Measurements from ENCODE around the gene KRTAP10-4. TPM values are rescaled to one million over a fixed set of nuclear protein-coding genes. Genes with fewer than 3 reads are reported as not detected.

Gene KRTAP10-4
- total RNA-seq, 2 donors from 2014 or later, result not detected

DNA sequence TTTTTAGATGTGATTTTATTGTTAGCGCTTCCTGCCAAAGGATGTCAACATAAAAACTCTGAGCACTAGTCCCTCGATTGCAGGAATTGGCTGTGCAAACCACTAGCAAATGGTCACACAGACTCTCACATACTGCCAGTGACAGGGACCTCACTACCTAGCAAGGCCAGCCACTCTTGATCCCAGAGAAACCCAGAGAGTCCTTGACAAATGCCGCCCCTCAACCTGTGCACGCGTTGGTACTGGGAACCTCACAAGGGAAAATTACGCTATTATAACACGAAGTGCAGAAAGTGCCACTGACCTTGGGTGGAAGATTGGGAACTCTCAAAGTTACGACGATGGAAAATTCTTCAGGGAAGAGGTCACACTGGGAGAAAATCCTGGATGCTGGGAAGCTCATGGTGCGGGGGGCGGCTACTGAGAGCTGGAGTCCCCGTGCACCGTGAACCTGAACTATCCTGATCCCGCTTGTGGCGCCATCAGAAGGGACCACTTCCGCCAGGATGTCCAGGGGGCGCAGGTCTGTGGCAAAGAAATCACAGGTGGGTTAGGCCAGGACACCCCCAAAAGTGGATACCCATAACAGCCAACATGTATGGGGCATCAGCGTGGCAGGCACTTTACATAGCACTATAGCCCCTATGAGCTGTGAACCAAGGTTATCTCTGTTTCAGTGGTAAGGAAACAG is 5.9 kb upstream of the KRTAP10-4 start:
- no peaks in the 10 kb centered on the region for H3K4me1 ChIP-seq (replicated peaks)
- no peaks in the 10 kb centered on the region for H3K9me3 ChIP-seq
- H3K4me3 ChIP-seq, result no peak overlapping the region
- H3K36me3 ChIP-seq, result no peaks in the 10 kb centered on the region
- intact Hi-C loops (cut with DNase I), result no loop called here
- H3K27me3 ChIP-seq (replicated peaks; ENCODE audit: insufficient read depth), result no peaks in the 10 kb centered on the region
- DNase-seq (ENCODE audit: low spot score), result no peak
- WGBS, result 90% methylated on average over 18 of the region's 18 CpGs
- TF ChIP-seq POLR2A (IDR thresholded peaks at IDR 0.05) (no peak), POLR2AphosphoS5 (IDR thresholded peaks at IDR 0.05) (no peak)
- TF ChIP-seq, protein P1, sequence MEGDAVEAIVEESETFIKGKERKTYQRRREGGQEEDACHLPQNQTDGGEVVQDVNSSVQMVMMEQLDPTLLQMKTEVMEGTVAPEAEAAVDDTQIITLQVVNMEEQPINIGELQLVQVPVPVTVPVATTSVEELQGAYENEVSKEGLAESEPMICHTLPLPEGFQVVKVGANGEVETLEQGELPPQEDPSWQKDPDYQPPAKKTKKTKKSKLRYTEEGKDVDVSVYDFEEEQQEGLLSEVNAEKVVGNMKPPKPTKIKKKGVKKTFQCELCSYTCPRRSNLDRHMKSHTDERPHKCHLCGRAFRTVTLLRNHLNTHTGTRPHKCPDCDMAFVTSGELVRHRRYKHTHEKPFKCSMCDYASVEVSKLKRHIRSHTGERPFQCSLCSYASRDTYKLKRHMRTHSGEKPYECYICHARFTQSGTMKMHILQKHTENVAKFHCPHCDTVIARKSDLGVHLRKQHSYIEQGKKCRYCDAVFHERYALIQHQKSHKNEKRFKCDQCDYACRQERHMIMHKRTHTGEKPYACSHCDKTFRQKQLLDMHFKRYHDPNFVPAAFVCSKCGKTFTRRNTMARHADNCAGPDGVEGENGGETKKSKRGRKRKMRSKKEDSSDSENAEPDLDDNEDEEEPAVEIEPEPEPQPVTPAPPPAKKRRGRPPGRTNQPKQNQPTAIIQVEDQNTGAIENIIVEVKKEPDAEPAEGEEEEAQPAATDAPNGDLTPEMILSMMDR (IDR thresholded peaks at IDR 0.05), result no peak
- no peak overlapping the region for H3K27ac ChIP-seq

GRCh38 chr21:44568261-44568660 is 5.3 kb upstream of the KRTAP10-4 start:
- H3K4me3 ChIP-seq, result no peak overlapping the region
- intact Hi-C loops (cut with DNase I), result no loop called here
- H3K27ac ChIP-seq, result no peak overlapping the region
- 77% methylated on average over 9 of the region's 12 CpGs for WGBS
- no peak for DNase-seq (ENCODE audit: low spot score)
- no peaks in the 10 kb centered on the region for H3K36me3 ChIP-seq
- TF ChIP-seq POLR2A (IDR thresholded peaks at IDR 0.05), result no peak
- TF ChIP-seq, protein P1 (IDR thresholded peaks at IDR 0.05), result no peak
- TF ChIP-seq POLR2AphosphoS5 (IDR thresholded peaks at IDR 0.05), result no peak
- H3K27me3 ChIP-seq (replicated peaks; ENCODE audit: insufficient read depth), result no peaks in the 10 kb centered on the region
- no peaks in the 10 kb centered on the region for H3K4me1 ChIP-seq (replicated peaks)
- no peaks in the 10 kb centered on the region for H3K9me3 ChIP-seq

GRCh38 chr21:44568667-44569556 is 4.6 kb upstream of the KRTAP10-4 start:
- Histone ChIP-seq H3K4me1 (replicated peaks) (no peaks in the 10 kb centered on the region), H3K27me3 (replicated peaks; ENCODE audit: insufficient read depth) (no peaks in the 10 kb centered on the region), H3K27ac (no peak overlapping the region), H3K36me3 (no peaks in the 10 kb centered on the region), H3K9me3 (no peaks in the 10 kb centered on the region), H3K4me3 (no peak overlapping the region)
- intact Hi-C loops (cut with DNase I), result no loop called here
- WGBS, result 75% methylated on average over 25 of the region's 27 CpGs
- TF ChIP-seq, protein P1 (IDR thresholded peaks at IDR 0.05), result no peak
- no peak for TF ChIP-seq POLR2AphosphoS5 (IDR thresholded peaks at IDR 0.05)
- no peak for TF ChIP-seq POLR2A (IDR thresholded peaks at IDR 0.05)
- DNase-seq (ENCODE audit: low spot score), result no peak

DNA sequence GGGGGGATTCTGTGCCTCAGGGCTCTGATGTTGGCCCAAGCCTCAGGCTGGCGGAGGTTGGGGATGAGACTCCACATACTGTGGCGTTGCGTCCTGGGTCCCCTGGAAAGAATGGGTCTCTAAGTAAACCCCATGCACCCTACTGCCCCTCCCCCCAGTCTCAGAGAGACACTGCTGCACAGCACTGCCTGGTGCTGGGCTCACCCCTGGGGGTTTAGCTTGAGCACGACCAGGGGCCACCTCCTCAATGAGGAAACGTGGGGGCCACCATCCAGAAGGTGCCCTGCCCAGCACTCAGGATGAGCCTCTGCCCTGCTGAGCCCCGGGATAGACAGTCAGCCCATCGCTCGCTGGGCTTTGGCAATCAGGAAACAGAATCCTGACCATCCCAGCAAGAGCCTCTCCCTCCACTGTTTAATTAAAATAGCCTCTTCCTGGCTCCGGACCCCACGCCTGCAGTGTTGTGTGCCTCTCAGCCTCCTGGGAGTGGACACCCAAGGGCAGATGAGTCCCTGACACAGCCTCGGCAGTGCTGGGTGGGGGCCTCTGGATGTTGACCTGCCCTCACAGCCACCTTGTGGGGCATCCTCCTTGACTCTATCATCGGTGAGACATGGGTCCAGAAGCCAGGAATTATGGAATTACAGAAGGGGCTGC is 3.5 kb upstream of the KRTAP10-4 start:
- DNase-seq (ENCODE audit: low spot score), result no peak
- Histone ChIP-seq H3K4me3 (no peak overlapping the region), H3K9me3 (no peaks in the 10 kb centered on the region), H3K36me3 (no peaks in the 10 kb centered on the region), H3K27me3 (replicated peaks; ENCODE audit: insufficient read depth) (no peaks in the 10 kb centered on the region), H3K4me1 (replicated peaks) (no peaks in the 10 kb centered on the region), H3K27ac (no peak overlapping the region)
- WGBS, result 84% methylated on average over 12 of the region's 12 CpGs
- intact Hi-C loops (cut with DNase I), result no loop called here
- TF ChIP-seq, protein P1 (IDR thresholded peaks at IDR 0.05), result no peak
- TF ChIP-seq POLR2AphosphoS5 (IDR thresholded peaks at IDR 0.05), result no peak
- TF ChIP-seq POLR2A (IDR thresholded peaks at IDR 0.05), result no peak

Data from prostate gland (tissue), 2 donors.